Measurements from ENCODE around the gene PERCC1. TPM values are rescaled to one million over a fixed set of nuclear protein-coding genes. Genes with fewer than 3 reads are reported as not detected.

PERCC1 gene
- total and polyA plus RNA-seq, 2 of the 4 experiments (the other 2 are of a cell fraction), result not detected

DNA sequence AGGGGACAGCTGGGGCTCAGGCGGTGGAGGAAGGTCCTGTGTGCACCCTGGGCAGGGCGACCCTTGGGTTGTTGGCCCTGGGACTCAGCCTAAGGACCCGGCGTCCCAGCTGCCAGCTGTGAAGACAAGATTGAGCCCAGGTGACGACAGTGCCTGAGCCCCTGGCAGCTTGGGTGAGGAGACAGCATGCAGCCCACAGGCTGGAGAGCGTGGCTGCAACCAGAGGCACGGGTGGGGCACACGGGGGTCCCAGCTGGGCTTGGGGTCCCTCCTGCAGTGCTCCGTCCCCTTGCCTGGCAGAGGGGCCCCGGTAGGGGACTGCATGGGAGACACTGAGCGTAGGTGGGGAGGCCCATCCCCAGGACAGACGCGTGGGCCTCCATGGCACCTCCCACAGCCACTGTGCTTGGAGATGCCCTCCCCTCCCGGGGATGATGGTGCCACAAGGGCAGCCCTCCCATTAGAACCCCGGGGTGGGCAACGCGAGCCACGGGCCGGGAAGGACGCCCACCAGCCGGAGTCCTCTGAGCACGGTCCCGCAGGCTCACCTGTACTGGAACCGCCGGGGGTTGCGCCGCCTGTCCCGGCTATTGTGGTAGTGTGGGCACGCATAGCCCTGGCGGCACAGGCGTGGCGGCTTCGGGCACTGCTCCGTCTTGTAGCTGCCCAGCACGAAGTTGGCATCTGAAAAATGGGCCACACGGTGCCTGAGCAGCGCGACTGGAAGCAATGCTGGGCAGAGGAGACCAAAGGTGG, 31.9 kb upstream of the PERCC1 start:
- ATAC-seq (ENCODE audit: low read depth), result no peak
- Histone ChIP-seq H3K18ac (ENCODE audit: low read depth, low read length) (no peak overlapping the region), H4K8ac (ENCODE audit: low read depth in 2 of 2, low read length in 2 of 2) (no peak overlapping the region), H4K5ac (ENCODE audit: low read depth, low read length) (no peak overlapping the region), H3K4me1 (ENCODE audit: control insufficient read depth, insufficient read depth, low read length) (no peaks in the 10 kb centered on the region), H3K36me3 (ENCODE audit: control insufficient read depth, insufficient read depth, low read length) (peaks cover 44% of the 10 kb centered on the region), H2BK120ac (ENCODE audit: low read depth, low read length) (no peak overlapping the region), H2BK5ac (ENCODE audit: low read depth, low read length, poor library complexity, severe bottlenecking) (no peak overlapping the region), H3K4ac (ENCODE audit: low read depth, low read length) (no peak overlapping the region), H3K79me1 (ENCODE audit: low read depth in 1 of 2, low read length in 2 of 2) (0 out of 4 replicates have a peak, but pooled peaks cover 0 to 5% of the 10 kb centered on the region in 2 experiments), H2BK20ac (ENCODE audit: low read depth, low read length) (no peak overlapping the region), H3K27ac (ENCODE audit: insufficient read depth, low read length) (no peak overlapping the region), H2AFZ (replicated peaks; ENCODE audit: low read length, poor library complexity) (no peak overlapping the region), H3K56ac (ENCODE audit: extremely low read depth, insufficient read depth, low read length) (no peak overlapping the region), H3K4me2 (ENCODE audit: low read depth, low read length) (no peak overlapping the region), H2BK15ac (ENCODE audit: low read depth, low read length) (no peak overlapping the region), H3K27me3 (ENCODE audit: control insufficient read depth, insufficient read depth, low read length) (no peaks in the 10 kb centered on the region), H4K20me1 (ENCODE audit: insufficient read depth, low read length) (no peaks in the 10 kb centered on the region; the same call in 1 of the 2 replicates), H3K23ac (ENCODE audit: low read depth, low read length) (no peak overlapping the region), H3K9me1 (ENCODE audit: insufficient read depth, low read length) (no peaks in the 10 kb centered on the region), H3K9ac (ENCODE audit: low read depth, low read length) (no peak overlapping the region), H3K4me3 (ENCODE audit: insufficient read depth, low read depth, low read length) (no peak overlapping the region), H2AK9ac (replicated peaks; ENCODE audit: low read depth, low read length, poor library complexity) (no peak overlapping the region), H3K14ac (replicated peaks; ENCODE audit: low read depth, low read length) (no peak overlapping the region), H3K9me3 (ENCODE audit: control insufficient read depth, insufficient read depth, low read length) (no peaks in the 10 kb centered on the region), H2AK5ac (ENCODE audit: low read depth, low read length) (no peak overlapping the region), H4K91ac (ENCODE audit: insufficient read depth, low read depth, low read length) (no peak overlapping the region)
- POLR2A ChIA-PET (ENCODE audit: unreplicated experiment), result no interaction called here
- 90% methylated on average over 17 of the region's 38 CpGs; no CpG with 5 or more reads in 1 of the 2 experiments for WGBS, 2 experiments (ENCODE audit: extremely low coverage in 2 of 2, insufficient read length in 1 of 2)
- intact Hi-C loops (cut with micrococcal nuclease), result no loop called here
- no peak for TF ChIP-seq RAD21 (IDR thresholded peaks at IDR 0.05; ENCODE audit: low read length)
- TF ChIP-seq MAFK (IDR thresholded peaks at IDR 0.05; ENCODE audit: low read depth, low read length), result no peak
- no peak for TF ChIP-seq MXI1 (IDR thresholded peaks at IDR 0.05; ENCODE audit: borderline replicate concordance, low read depth, low read length)
- TF ChIP-seq BHLHE40 (IDR thresholded peaks at IDR 0.05; ENCODE audit: low read depth, low read length), result no peak
- TF ChIP-seq, protein P1, sequence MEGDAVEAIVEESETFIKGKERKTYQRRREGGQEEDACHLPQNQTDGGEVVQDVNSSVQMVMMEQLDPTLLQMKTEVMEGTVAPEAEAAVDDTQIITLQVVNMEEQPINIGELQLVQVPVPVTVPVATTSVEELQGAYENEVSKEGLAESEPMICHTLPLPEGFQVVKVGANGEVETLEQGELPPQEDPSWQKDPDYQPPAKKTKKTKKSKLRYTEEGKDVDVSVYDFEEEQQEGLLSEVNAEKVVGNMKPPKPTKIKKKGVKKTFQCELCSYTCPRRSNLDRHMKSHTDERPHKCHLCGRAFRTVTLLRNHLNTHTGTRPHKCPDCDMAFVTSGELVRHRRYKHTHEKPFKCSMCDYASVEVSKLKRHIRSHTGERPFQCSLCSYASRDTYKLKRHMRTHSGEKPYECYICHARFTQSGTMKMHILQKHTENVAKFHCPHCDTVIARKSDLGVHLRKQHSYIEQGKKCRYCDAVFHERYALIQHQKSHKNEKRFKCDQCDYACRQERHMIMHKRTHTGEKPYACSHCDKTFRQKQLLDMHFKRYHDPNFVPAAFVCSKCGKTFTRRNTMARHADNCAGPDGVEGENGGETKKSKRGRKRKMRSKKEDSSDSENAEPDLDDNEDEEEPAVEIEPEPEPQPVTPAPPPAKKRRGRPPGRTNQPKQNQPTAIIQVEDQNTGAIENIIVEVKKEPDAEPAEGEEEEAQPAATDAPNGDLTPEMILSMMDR (conservative IDR thresholded peaks at IDR 0.05; ENCODE audit: low read depth, low read length), result no peak
- CTCF ChIA-PET, result no interaction called here
- dilution Hi-C loops (cut with HindIII; ENCODE audit: low sequenced_read_pairs, unreplicated experiment), result no loop called here
- BruUV-seq (replicated peaks), result no TSS peak
- no peak for DNase-seq
- in situ Hi-C loops (cut with MboI; ENCODE audit: low sequenced_read_pairs), result no loop called here

Measured in IMR-90 (cell line).